Activated naive CD4-positive, alpha-beta T cell treated with anti-CD3 and anti-CD28 coated beads, Interleukin-2, amount 50 U/mL, for 16 hours (primary cell): Measurements from ENCODE around the gene PHF21A.
A peak's percentile ranks its signal among the peaks of the same experiment; 100 is the strongest.
"Not testable (repeated sequence)": the region's sequence is repeated elsewhere in the genome, so short reads cannot be mapped to it uniquely, and the experiment has no call there.

Source experiments
- DNase-seq: peaks from one replicate; pipeline ENCODE4 v3.0.0-alpha.2; 2020

Gene PHF21A

GRCh38 chr11:46120346-46121300 lies 631 bp downstream of the PHF21A start:
- peak; percentile 26 for DNase-seq

DNA sequence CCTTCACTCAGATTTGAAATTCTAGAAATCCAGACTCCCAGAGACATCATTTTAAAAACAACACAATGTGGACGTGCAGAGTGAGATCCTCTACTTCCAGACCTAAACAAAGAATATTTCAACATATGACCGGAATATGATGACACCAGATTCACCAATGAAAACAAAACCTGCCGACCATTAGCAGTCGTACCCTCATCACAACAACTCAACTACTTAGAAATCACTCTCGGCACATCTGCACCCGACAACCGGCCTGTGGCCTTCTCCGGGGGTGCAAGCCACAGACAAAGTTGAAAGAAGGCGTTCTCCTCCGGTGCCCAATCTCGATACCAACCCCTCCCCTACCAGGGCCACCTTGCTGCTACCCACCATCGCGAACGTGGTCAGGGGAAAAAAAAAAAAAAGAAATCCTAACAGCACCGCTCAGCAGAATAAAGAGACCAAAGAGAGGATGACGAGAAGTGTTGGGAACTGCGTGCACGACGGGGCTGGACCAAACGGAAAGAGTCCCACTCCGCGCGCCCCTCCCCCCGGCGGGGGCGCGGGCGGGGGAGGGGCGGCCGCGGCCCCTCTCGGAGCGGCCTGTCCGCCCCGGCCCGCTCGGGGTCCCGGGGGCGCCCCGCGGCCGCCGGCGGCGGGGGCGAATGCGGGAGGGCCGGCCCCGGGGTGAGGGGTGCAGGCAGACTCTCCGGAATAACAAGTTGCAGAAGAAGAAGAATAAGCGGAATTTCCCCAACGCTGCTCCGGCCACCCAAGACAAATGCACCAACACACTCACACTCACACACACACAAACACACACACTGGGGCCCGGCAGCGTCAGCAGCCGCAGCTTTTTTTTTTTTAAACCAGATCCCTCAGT lies 1.7 kb downstream of the PHF21A start:
- peak; percentile 51 for DNase-seq

- no peak for DNase-seq
Measured at GRCh38 chr11:46118702-46119351, 2.4 kb downstream of the PHF21A start.

- no peak for DNase-seq
Measured at GRCh38 chr11:46117842-46118241, 3.4 kb downstream of the PHF21A start.

GRCh38 chr11:46116712-46117037 lies 4.6 kb downstream of the PHF21A start:
- not testable (repeated sequence) for DNase-seq

- no peak for DNase-seq
Measured at GRCh38 chr11:46116007-46116711, 5.1 kb downstream of the PHF21A start.

GRCh38 chr11:46114961-46115360 lies 6.3 kb downstream of the PHF21A start:
- DNase-seq = no peak

DNA sequence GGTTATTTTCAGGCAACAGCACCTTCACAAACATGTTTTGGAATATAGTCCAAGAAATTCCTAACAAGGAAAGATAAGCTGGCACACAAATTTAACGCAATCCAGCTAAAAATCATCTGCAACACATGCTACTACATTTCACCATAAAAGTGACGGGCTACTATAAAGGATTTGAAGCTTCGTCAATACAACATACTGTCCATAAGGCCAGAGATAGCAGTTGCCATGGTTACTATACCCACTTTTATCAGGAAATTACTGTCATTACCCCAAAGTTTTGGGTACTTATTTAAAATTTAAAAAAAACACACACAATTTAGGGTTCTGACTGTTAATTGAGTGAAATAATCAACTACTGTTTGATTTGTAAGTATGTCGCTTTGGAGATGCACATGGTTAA lies 6.9 kb downstream of the PHF21A start:
- no peak for DNase-seq

DNA sequence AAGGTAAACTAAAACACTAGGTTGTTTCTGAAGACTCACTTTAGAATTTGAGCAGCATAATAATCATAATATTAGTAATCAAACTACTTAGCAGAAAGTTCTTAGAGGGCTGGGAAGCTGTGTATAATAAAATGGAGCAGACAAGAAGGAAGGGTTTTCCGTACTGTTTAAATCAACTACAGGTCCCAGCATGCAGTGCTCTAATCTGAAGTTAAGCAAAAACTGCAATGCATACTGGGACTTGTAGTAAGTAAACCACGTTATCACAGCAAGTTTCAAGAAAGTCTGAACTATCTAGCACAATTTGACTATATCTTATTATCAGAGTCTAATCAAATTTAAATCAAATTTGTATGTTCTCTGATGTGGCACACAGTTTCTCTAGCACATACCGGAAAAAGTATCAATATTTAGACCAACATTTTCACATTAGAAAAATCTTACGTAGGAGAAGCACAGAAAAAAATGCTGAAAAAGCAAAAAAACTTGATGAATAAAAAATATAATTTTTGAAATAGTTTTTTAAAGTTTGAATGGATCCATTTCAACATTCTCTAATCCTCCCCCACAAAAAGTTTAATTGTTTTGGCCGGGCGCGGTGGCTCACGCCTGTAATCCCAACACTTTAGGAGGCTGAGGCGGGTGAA lies 8.2 kb downstream of the PHF21A start:
- no peak for DNase-seq

GRCh38 chr11:46108751-46109150 lies 12.5 kb downstream of the PHF21A start:
- no peak for DNase-seq

- DNase-seq = no peak
Measured at GRCh38 chr11:46107780-46108179, 13.5 kb downstream of the PHF21A start.

- DNase-seq = no peak
Measured at GRCh38 chr11:46107408-46107718, 13.9 kb downstream of the PHF21A start.

DNA sequence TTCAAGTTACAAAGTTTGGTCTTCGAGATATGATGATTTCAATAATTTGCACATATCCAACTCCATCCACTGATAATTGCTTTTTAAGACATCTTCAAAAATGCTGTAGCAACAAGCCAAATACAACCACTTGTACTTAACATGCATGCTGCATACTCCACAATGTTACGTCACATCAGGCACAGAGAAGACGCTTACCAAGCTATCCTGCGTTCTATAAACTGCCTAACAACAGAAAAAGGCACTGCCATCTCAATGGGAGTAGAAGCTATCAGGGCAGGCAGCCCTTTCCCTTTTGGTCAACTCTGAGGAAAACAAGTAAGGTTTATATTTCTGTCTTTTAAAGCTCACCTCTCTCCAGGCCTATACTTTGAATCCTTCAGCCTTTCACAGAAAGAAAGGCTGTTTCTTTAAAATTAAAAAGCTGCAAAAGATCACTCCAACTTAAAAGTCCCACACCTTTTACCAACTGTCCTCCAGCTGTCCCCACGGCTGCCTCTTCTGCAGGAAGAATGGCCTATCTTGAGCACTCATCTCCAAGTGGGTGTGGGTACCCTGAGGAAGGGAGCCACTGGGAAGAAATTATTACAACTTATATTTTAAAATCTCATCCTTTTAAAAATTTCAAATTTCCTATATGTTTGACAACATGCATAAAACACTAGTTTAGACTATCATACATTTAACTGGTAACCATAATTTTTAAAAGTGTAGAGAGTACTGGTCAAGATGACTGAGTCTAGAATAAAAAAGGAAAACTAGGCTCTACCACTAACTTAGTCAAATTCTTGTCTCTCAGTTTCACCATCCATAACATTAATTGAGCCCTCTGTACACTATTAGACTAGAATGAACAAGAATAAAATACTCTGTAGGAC lies 14.5 kb downstream of the PHF21A start:
- DNase-seq = no peak

DNA sequence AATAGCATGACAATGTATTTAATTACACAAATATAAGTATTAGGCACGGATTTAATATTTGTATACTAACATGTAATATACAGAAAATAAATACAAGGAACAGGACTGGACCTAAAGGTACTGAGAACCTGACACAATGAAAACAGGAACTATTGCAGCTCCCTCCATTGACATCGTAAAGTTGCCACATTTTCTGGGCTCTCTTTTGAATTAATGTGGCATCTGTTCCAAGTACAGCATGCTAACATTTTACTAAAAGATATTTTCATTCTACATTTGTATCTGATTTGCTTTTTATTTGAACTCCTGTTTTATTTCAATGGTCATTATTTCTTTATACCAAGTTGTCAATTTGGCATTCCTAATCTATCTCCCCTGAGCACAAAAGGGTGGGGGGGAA lies 15.3 kb downstream of the PHF21A start:
- DNase-seq = no peak

- DNase-seq = no peak
Measured at GRCh38 chr11:46105134-46105628, 16.1 kb downstream of the PHF21A start.

- DNase-seq = no peak
Measured at GRCh38 chr11:46102843-46103242, 18.4 kb downstream of the PHF21A start.

DNA sequence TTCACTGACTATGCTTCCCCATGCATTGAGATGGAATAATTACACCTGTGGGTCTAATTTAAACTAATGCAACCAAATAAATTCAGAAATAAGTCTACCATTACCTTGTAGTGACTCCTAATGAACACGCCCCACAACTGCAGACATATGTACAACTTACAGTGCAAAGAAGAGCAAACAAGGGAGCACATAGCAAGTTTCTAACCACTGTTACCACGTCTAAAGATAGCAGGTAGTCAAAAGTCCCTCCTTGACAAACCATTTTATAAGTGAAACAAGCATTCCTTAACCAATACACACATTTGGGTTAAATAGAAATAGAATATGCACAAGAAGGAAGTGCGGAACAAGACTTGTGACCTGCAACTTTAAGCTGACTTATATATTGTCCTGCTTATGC lies 20.6 kb downstream of the PHF21A start:
- DNase-seq = no peak

DNA sequence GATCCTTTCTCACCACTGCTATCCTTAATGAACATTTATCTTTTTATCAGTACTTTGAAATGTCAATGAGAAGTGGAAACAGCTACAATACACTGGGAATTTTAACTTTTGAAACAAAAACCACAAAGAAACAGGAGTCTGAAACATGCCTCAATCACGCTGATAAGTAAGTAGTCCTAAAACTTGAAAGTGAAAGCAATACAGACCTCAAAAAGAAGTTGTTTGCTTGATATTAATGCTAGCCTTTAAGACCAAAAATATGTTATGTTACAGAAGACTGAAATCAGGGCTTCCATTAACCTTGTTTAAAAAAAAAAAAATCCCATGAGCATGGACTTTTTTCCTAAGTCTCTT lies 21.3 kb downstream of the PHF21A start:
- DNase-seq = no peak

DNA sequence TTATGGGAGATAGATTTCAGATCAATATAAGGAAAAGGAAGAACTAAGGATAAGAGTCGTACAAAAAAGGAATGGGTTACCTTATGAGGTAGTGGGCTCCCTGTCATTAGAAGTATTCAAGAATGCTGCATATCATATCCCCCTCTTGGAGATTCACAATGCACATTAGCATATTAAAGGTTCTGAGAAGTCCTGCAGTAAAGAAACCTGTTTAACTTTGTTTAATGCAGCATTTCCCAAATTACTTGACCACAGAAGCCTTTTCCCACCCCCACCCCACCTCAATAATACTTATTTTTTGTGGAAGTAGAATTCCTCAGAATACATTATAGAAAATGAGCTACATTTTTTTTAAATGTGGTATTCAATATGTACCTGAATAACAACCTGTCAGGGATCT lies 30.9 kb downstream of the PHF21A start:
- no peak for DNase-seq

GRCh38 chr11:46079662-46080061 lies 41.6 kb downstream of the PHF21A start:
- DNase-seq = no peak

GRCh38 chr11:46075928-46076327 lies 45.3 kb downstream of the PHF21A start:
- DNase-seq = no peak
